HG02970 (cell line): ENCODE data around the gene ANXA6.
A peak's percentile ranks its signal among the peaks of the same experiment; 100 is the strongest.

ENCODE experiments used
- ATAC-seq: cut with Tn5 transposase; IDR thresholded peaks from one replicate; pipeline ENCODE4 v1.9.1; 2021; ENCODE audit warnings: mild to moderate bottlenecking, moderate library complexity, moderate number of reproducible peaks; ENCODE audit not compliant: unreplicated experiment, low FRiP score

Gene ANXA6

DNA sequence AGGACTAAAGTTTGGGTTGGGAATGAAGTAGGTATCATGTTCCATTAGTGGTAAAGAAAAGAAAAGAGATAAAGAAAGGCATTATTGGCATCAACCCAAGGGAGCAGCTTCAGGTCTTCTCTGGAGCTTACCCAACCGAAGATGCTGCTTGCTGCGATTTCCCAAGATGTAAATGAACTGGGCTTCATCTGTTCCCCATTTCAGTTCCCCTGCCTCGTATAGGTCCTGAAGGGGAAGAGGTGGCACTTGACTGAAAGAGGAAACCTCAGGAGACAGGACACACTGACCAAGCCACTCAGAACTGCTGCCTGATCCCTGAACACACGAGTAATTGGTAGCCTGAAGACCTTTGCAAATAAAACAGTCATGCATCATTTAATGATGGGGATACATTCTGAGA is 24.6 kb downstream of the ANXA6 start:
- ATAC-seq = no peak

DNA sequence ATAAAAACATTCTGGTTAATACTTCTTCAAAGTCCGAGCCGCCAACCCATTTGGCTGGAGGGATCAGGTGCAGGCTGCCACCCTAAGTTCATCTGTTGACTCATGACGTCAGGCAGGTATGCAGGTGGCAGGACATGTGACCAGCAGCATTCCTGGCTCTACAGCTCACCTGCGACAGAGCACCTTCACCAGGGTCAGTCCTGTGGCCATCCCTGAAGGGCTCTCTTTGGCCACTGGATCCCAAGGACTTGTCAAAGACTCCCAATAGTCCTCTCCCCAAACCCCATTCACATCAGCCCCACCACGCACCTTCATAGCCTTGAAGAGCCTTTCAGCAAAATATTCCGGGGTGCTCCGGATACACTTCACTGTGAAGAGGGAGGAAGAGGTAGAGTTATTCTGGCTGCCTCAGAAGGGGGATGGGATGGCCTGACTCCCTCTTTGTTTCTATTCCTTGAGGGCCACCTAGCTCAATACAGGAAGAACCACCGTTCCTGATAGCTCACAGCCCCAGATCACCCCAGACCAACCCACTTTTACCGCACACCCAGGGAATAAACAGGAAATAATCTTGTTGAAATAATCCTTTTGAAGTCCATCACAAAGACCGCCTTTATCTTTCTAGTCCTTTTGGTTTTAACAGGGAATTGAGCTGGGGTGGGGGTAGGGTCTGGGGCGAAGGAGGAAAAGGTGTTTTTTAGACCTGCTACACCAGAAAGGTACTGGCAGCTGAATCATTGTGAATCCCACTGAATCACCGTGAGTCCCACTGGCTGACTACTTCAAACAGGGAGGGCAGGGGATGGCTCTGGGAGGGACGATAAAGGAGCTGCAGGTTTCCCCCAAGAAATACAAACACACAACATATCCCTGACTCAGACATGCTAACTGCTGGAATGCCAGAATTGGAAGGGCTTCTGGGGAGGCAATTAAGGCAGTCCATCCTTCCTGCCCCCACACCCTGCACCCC is 26.4 kb downstream of the ANXA6 start:
- ATAC-seq = no peak

DNA sequence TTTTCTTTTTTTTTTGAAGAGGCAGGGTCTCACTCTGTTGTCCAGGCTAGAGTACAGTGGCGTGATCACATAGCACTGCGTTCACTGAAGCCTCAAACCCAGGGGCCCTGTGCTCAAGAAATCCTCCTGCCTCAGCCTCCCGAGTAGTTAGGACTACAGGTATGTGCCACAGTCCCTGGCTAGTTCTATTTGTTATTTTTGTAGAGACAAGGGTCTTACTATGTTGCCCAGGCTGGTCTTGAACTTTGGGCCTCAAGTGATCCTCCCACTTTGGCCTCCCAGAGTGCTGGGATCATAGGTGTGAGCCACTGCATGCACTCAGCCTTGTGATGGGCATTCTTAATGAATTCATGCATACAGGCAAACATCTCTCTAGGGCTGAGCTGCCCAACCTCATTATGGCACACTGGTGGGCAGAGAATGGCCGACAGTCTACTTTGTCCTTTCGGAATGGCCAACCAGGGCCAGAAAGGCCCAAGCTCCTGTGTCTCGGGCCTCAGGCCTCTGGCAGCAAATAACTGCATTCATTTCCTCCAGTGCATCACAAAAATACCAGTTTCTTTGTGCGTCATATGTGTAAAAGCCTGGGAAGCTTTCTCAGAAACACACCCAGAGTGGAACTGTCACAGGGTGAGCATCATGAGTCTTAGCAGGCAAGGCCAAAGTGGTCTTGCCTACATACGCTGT is 27.2 kb downstream of the ANXA6 start:
- ATAC-seq = no peak

DNA sequence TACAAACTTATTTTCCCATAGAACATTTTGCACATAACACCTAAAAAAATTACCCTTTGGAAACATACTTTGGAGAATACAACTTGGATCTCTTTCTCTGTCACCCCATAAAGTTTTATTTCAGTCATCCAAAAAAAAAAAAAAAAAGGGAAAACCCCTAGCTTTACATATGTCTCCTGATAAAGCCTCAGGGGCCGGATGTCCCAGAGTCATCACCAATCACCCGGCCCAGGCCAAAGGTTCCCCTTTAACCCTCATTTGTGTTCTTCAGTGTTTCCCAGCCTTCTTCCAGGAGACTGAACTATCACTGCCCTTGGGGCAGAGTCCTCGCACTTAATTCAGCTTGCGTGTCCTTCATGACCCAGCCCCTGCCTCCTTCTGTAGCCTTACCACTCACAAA is 28.8 kb downstream of the ANXA6 start:
- no peak for ATAC-seq

DNA sequence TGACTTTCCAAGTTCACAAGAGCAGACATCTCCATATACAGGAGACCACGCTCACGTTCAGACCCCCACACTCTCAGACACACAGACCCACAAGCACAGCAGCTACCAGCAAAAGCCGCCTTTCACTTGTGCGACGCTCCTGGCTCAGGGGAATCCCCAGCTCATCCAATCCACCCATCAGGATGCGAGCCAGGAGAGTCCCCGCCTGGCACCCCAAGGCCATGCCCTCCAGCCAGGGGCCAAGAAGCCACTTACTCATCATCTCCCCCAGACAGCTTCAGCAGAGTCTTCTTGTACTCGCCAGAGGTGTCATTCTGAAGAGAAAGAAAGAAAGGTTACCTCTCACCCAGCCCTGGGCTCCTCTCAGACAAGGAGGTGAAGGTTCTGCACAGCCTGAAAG is 29.7 kb downstream of the ANXA6 start:
- no peak for ATAC-seq

- no peak for ATAC-seq
Measured at GRCh38 chr5:151126199-151126645, 31.4 kb downstream of the ANXA6 start.

DNA sequence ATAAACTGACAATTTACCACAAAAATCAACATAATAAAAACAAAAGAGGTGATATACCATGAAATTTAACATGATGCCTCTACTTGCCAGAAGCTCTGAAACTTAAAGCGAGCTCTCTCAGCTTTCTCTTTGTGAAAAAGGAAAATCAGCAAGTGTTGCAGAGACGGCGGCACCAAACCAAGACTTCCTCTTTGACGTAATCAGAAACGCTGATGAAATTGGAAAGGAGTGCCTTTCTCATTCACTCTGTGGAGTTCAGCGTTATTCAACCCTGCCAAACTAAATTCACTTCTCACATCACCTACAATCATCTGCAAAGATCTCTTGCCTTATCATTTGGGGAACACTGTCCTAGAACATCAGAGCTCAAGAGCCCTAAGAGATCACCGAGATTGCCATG is 32.2 kb downstream of the ANXA6 start:
- no peak for ATAC-seq

- peak; percentile 63 for ATAC-seq
Measured at GRCh38 chr5:151123897-151124751, 33.5 kb downstream of the ANXA6 start.

- ATAC-seq = no peak
Measured at GRCh38 chr5:151122828-151123227, 34.8 kb downstream of the ANXA6 start.

- no peak for ATAC-seq
Measured at GRCh38 chr5:151121665-151122064, 35.9 kb downstream of the ANXA6 start.

DNA sequence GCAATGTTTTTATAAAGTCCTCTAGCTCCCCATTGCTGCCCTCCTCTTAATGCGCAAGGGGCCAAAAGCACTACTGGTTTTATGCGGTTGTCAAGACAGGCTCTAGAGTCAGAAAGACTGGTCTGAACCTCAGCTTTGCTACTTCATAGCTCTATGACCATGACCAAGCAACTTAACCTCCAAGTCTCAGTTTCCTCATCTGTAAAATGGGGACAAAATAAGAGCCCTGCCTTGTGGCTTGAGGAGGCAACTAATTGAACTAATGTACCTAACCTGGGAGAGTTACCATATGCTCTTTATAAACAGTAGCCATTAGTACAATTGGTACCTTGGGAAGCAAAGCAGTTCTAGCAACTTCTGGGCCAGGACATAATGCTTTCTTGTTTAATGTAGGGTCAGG is 36.5 kb downstream of the ANXA6 start:
- ATAC-seq = no peak

DNA sequence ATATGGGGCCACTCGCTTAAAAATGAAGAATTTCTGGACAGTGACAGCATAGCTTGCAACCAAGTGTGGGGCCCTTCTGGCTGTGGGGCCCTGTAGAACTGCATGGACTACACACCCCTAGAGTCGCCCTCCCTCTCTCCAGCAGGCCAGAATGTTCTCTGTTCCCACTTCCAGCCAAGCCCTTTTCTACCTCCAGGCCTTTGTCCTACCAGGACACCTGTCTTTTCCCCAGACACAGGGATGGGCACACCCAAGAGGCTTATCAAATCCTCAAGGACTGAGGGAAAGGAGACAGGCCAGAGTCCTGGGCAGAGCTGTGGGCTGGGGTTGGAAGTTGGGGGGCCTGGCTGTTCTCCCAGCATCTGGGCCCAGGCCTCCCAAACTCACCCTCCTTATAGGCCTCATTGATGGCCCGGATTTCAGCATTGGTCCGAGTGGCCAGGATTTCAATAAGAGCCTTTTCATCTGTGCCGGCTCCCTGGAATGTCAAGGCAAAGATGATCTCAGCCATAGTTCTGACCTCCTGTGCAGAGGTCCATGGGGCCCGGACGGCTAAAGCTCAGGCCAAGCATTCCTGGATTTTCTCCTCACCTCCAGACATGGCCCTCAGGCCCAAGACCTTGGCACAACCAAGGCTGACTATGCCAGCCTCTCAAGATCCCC is 38.5 kb downstream of the ANXA6 start:
- ATAC-seq = no peak

- ATAC-seq = no peak
Measured at GRCh38 chr5:151115272-151115905, 42.2 kb downstream of the ANXA6 start.

DNA sequence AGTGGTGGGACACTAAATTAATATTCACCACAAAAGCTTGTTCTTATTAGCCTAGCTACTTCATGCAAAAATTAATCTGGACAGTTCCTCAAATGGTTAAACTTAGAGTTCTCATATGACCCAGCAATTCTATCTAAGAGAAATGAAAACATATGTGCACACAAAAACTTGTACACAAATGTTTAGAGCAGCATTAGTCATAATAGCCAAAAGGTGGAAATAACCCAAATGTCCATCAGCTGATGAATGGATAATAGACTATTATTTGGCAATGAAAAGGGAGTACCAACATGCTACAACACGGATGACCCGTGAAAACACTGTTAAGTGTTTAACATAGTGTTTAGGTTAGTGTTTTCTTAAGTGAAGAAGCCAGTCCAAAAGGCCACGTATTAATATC is 43.9 kb downstream of the ANXA6 start:
- ATAC-seq = no peak

DNA sequence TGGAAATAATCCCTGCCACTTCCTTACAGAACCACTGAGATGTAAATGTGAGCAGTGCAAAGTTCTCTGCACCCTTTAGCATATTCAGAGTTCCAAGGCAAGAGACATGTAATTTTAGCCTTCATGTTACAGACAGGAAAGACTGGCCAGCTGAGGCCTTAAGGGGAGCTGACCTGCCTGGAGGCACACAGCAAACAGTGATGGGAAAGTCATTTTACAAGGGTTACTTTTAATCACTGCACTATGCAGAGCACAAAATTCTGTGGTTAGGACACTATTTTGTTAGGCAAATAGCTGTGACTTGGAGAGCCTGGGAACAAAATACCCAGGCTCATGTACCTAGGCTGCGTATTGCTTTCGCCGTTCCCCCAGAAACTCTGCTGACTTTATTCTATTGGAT is 46.6 kb downstream of the ANXA6 start:
- ATAC-seq = no peak

DNA sequence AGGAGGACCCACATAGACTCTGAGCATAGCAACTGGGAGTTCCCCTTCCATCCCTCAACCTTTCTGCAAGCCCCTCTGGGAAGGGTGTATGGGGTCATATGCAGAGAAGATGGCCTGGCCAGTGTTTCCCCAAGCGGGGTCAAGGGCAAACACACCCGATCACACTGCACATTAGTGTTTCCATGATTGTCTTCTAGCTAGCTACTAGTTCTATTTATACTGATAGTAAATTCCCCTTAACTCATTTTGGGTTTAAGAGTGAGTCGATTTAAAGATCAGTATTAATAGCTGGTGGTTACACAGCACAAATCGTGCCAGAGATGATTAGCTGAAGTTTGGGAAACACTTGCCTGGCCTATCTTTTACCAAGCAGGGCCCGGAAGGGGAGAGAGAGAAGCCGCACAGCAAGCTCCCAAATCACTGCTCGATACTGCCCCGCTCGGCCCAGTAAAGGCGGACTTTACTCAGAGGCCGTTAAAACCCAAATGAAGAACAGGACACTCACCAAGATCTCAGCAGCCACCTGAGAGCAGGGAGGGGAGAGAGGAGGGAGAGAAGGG is 47.4 kb downstream of the ANXA6 start:
- ATAC-seq = no peak

- ATAC-seq = no peak
Measured at GRCh38 chr5:151108566-151108965, 49.0 kb downstream of the ANXA6 start.

- no peak for ATAC-seq
Measured at GRCh38 chr5:151107738-151108520, 49.6 kb downstream of the ANXA6 start.

DNA sequence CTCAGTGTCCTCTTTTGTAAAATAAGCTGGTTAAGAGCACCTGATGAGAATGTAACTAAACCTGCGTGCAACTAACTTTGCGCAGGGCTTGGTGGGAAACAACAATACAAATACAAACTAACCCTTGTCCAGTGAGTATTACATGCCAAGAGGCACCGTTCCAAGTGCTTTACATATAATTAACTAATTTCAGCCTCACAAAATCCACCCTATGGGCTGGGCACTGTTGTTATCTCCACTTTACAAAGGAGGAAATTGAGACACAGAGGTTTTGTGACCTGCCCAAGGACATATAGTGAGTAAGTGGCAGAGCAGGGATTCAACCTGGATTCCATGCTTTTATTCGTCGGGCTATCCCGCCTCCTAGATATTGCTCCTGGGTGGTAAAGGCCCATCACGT is 50.5 kb downstream of the ANXA6 start:
- ATAC-seq = no peak
